D721Med (cell line): Measurements from ENCODE around the gene ADCYAP1R1.
"Not testable (repeated sequence)": the region's sequence is repeated elsewhere in the genome, so short reads cannot be mapped to it uniquely, and the experiment has no call there.

ENCODE experiments used
- DNase-seq: peaks from one replicate; pipeline ENCODE4 v3.0.0; 2011; ENCODE audit warnings: low spot score; ENCODE audit not compliant: insufficient read length
- FAIRE-seq: peaks from 2 replicates; lab custom pipeline; 2011; peaks lifted over from hg19 to GRCh38; lab: Jason Lieb, UNC
- CTCF ChIP-seq: IDR thresholded peaks from 2 replicates; pipeline ENCODE4 v1.5.1; 2012; ENCODE audit warnings: mild to moderate bottlenecking, control low read depth; ENCODE audit not compliant: insufficient read depth; ENCODE audit errors: missing control alignments

The ADCYAP1R1 gene

GRCh38 chr7:31137234-31137633, 85.1 kb downstream of the ADCYAP1R1 start:
- no peak for DNase-seq
- no peak for FAIRE-seq
- no peak for TF ChIP-seq CTCF

- FAIRE-seq (no peak), DNase-seq (no peak)
- no peak for TF ChIP-seq CTCF
Measured at GRCh38 chr7:31145339-31145738, 93.2 kb downstream of the ADCYAP1R1 start.

- no peak for DNase-seq
- no peak for TF ChIP-seq CTCF
- FAIRE-seq = no peak
Measured at GRCh38 chr7:31146030-31146429, 93.9 kb downstream of the ADCYAP1R1 start.

GRCh38 chr7:31146538-31146937, 94.4 kb downstream of the ADCYAP1R1 start:
- TF ChIP-seq CTCF = no peak
- no peak for DNase-seq
- FAIRE-seq = no peak

GRCh38 chr7:31151849-31152248, 99.7 kb downstream of the ADCYAP1R1 start:
- TF ChIP-seq CTCF = no peak
- FAIRE-seq (no peak), DNase-seq (no peak)

- not testable (repeated sequence) for DNase-seq, FAIRE-seq
Measured at GRCh38 chr7:31153318-31153717, 101.2 kb downstream of the ADCYAP1R1 start.

GRCh38 chr7:31160941-31161340, 108.8 kb downstream of the ADCYAP1R1 start:
- TF ChIP-seq CTCF = no peak
- DNase-seq (no peak), FAIRE-seq (no peak)
